ENCODE data around the gene DOCK1.

Gene DOCK1

DNA sequence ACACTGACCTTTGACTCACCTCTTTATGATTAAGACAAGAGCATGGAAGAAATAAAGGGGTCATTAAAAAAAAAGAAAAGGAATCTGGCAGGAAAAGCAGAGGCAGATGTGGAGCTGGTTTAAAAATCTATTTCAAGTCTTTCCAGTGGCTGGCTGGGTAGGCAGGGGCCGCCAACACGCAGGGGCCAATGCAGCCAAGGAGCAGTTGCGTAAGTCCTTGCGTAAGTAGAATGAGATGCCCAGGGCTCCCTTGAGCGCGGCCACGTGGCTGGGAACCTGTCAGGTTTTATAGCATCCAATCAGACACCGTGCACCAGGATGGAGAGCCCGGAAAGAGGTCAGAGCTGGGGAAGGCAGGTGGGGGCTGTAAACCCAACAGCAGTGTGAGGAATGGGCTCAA, 414.9 kb downstream of the DOCK1 start:
- Histone ChIP-seq H3K27me3 (replicated peaks; ENCODE audit: control insufficient read depth, insufficient read depth, low read length, poor library complexity, severe bottlenecking) (no peaks in the 10 kb centered on the region), H3K27ac (ENCODE audit: insufficient read depth, low read length, poor library complexity, severe bottlenecking) (no peak overlapping the region), H3K9me3 (ENCODE audit: control insufficient read depth, low read length) (no peaks in the 10 kb centered on the region), H3K4me3 (ENCODE audit: insufficient read depth, low read depth, low read length, poor library complexity, severe bottlenecking) (no peak overlapping the region), H3K36me3 (ENCODE audit: control insufficient read depth, insufficient read depth, low read length) (no peaks in the 10 kb centered on the region), H3K4me1 (ENCODE audit: control insufficient read depth, insufficient read depth, low read length, poor library complexity, severe bottlenecking) (no peaks in the 10 kb centered on the region)
- no peak for DNase-seq

- Histone ChIP-seq H3K4me3 (ENCODE audit: insufficient read depth, low read depth, low read length, poor library complexity, severe bottlenecking) (no peak overlapping the region), H3K9me3 (ENCODE audit: control insufficient read depth, low read length) (no peaks in the 10 kb centered on the region), H3K4me1 (ENCODE audit: control insufficient read depth, insufficient read depth, low read length, poor library complexity, severe bottlenecking) (no peaks in the 10 kb centered on the region), H3K36me3 (ENCODE audit: control insufficient read depth, insufficient read depth, low read length) (no peaks in the 10 kb centered on the region), H3K27me3 (replicated peaks; ENCODE audit: control insufficient read depth, insufficient read depth, low read length, poor library complexity, severe bottlenecking) (no peaks in the 10 kb centered on the region), H3K27ac (ENCODE audit: insufficient read depth, low read length, poor library complexity, severe bottlenecking) (no peak overlapping the region)
- DNase-seq = no peak
Measured at GRCh38 chr10:127322286-127322685, 417.1 kb downstream of the DOCK1 start.

DNA sequence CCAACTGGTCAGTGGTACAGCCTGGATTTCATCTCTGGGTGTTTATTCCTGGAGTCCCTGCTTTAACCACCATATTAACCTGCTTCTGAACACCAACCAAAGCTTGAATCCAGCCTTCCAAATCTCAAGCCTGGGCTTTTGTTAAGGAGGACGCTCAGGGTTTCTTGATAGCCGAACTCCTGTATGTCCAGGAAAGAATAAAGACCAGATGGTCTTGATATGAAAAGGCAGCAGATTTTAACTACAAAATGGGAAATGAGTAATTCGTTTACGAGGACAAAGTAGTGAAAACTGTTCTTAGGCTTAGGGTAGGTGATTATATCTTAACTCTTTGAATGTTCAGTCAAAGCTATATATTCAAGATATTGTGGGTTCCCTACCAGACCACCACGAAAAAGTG, 420.3 kb downstream of the DOCK1 start:
- no peaks in the 10 kb centered on the region for H3K36me3 ChIP-seq (ENCODE audit: control insufficient read depth, insufficient read depth, low read length)
- no peaks in the 10 kb centered on the region for H3K4me1 ChIP-seq (ENCODE audit: control insufficient read depth, insufficient read depth, low read length, poor library complexity, severe bottlenecking)
- no peak for DNase-seq
- no peak overlapping the region for H3K27ac ChIP-seq (ENCODE audit: insufficient read depth, low read length, poor library complexity, severe bottlenecking)
- no peaks in the 10 kb centered on the region for H3K9me3 ChIP-seq (ENCODE audit: control insufficient read depth, low read length)
- H3K27me3 ChIP-seq (replicated peaks; ENCODE audit: control insufficient read depth, insufficient read depth, low read length, poor library complexity, severe bottlenecking) = no peaks in the 10 kb centered on the region
- H3K4me3 ChIP-seq (ENCODE audit: insufficient read depth, low read depth, low read length, poor library complexity, severe bottlenecking) = no peak overlapping the region

DNA sequence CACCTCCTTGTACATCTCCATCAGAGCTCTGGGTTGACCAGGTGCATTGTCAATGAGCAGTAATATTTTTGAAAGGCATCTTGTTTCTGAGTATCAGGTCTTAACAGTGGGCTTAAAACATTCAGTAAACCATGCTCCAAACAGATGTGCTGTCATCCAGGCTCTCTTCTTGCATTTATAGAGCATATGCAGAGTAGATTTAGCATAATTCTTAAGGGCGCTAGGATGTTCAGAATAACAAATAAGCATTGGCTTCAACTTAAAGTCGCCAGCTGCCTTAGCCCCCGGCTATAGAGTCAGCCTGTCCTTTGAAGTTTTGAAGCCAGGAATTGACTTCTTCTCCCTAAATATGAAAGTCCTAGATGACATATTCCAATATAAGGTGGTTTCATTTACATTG, 421.7 kb downstream of the DOCK1 start:
- no peaks in the 10 kb centered on the region for H3K4me1 ChIP-seq (ENCODE audit: control insufficient read depth, insufficient read depth, low read length, poor library complexity, severe bottlenecking)
- DNase-seq = no peak
- no peaks in the 10 kb centered on the region for H3K9me3 ChIP-seq (ENCODE audit: control insufficient read depth, low read length)
- no peak overlapping the region for H3K27ac ChIP-seq (ENCODE audit: insufficient read depth, low read length, poor library complexity, severe bottlenecking)
- H3K27me3 ChIP-seq (replicated peaks; ENCODE audit: control insufficient read depth, insufficient read depth, low read length, poor library complexity, severe bottlenecking) = no peaks in the 10 kb centered on the region
- H3K4me3 ChIP-seq (ENCODE audit: insufficient read depth, low read depth, low read length, poor library complexity, severe bottlenecking) = no peak overlapping the region
- H3K36me3 ChIP-seq (ENCODE audit: control insufficient read depth, insufficient read depth, low read length) = no peaks in the 10 kb centered on the region

- Histone ChIP-seq H3K27ac (ENCODE audit: insufficient read depth, low read length, poor library complexity, severe bottlenecking) (no peak overlapping the region), H3K9me3 (ENCODE audit: control insufficient read depth, low read length) (no peaks in the 10 kb centered on the region), H3K27me3 (replicated peaks; ENCODE audit: control insufficient read depth, insufficient read depth, low read length, poor library complexity, severe bottlenecking) (no peaks in the 10 kb centered on the region), H3K4me1 (ENCODE audit: control insufficient read depth, insufficient read depth, low read length, poor library complexity, severe bottlenecking) (no peaks in the 10 kb centered on the region), H3K36me3 (ENCODE audit: control insufficient read depth, insufficient read depth, low read length) (no peaks in the 10 kb centered on the region), H3K4me3 (ENCODE audit: insufficient read depth, low read depth, low read length, poor library complexity, severe bottlenecking) (no peak overlapping the region)
- DNase-seq = no peak
Measured at GRCh38 chr10:127331696-127332095, 426.5 kb downstream of the DOCK1 start.

DNA sequence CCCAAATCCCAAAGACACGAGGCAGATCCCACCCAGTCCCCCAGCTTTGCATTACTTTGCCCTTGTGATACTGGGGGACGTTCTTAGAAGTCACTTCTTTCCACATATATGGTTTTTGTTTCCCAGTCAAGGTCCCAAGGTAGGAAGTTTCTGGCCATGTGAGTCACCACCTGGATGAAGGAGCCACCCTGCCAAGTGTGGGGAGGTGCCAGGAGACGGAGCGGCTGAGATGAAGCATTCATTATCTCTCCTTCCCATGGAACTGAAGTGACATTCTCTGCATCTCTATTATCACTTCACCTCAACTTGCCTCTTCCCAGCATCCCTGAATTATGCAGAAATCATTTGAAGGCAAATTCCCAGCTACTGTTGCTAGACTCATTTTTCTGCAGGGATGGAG, 427.4 kb downstream of the DOCK1 start:
- no peaks in the 10 kb centered on the region for H3K4me1 ChIP-seq (ENCODE audit: control insufficient read depth, insufficient read depth, low read length, poor library complexity, severe bottlenecking)
- no peaks in the 10 kb centered on the region for H3K27me3 ChIP-seq (replicated peaks; ENCODE audit: control insufficient read depth, insufficient read depth, low read length, poor library complexity, severe bottlenecking)
- H3K9me3 ChIP-seq (ENCODE audit: control insufficient read depth, low read length) = no peaks in the 10 kb centered on the region
- no peak overlapping the region for H3K4me3 ChIP-seq (ENCODE audit: insufficient read depth, low read depth, low read length, poor library complexity, severe bottlenecking)
- no peaks in the 10 kb centered on the region for H3K36me3 ChIP-seq (ENCODE audit: control insufficient read depth, insufficient read depth, low read length)
- no peak overlapping the region for H3K27ac ChIP-seq (ENCODE audit: insufficient read depth, low read length, poor library complexity, severe bottlenecking)
- no peak for DNase-seq

DNA sequence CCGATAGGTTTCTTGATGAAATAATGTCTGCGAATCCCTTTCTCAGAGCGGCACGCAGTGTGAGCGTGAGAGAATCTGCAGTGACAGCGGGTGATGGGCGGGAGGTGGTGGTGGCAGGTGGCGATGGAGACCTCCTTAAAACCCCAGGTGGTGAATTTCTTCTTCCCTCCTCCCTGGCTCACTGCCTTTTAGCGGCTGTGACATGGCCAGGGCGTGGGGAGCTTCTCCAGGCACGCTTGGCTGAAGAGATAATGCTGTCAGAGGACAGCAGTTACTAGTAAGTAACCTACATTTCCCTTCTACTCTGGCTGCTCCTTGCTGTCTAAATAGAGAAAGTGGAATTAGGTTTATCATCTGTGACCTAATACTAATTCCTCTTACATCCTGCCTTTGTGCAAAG, 432.6 kb downstream of the DOCK1 start:
- H3K36me3 ChIP-seq (ENCODE audit: control insufficient read depth, insufficient read depth, low read length) = no peaks in the 10 kb centered on the region
- H3K9me3 ChIP-seq (ENCODE audit: control insufficient read depth, low read length) = no peaks in the 10 kb centered on the region
- no peaks in the 10 kb centered on the region for H3K27me3 ChIP-seq (replicated peaks; ENCODE audit: control insufficient read depth, insufficient read depth, low read length, poor library complexity, severe bottlenecking)
- DNase-seq = no peak
- H3K4me3 ChIP-seq (ENCODE audit: insufficient read depth, low read depth, low read length, poor library complexity, severe bottlenecking) = no peak overlapping the region
- no peaks in the 10 kb centered on the region for H3K4me1 ChIP-seq (ENCODE audit: control insufficient read depth, insufficient read depth, low read length, poor library complexity, severe bottlenecking)
- H3K27ac ChIP-seq (ENCODE audit: insufficient read depth, low read length, poor library complexity, severe bottlenecking) = no peak overlapping the region

DNA sequence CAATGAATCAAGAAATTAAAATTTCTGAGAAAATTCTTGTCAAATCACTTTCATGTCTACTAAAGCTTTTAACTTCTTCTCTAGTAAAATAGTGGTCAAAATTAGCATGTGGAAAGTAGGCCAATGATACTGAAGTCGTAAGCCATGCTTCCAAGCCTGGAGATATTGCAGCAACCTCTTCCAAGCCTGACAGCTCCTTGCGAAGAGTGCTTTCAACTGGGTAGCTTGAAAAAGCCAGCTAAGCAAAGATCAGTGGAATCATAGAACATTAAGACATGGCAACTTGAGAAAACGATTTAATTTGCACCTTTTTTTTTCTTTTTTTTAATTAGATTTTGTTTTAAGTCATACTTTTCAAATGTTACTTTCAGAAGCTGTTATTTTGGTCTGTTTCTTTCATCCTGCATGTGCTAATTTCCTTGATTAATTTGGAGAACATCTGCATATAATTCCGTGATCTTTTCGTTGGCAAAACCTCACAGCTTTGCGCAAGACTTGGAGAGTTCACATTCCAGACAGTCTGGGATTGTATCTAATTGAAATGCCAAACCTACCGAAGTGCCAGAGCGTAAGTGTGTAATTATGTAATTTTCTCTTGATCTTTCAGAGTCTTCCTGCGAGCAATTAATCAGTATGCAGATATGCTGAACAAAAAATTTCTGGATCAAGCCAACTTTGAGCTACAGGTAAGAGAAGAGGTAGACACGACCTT, 433.3 kb downstream of the DOCK1 start:
- Histone ChIP-seq H3K27me3 (replicated peaks; ENCODE audit: control insufficient read depth, insufficient read depth, low read length, poor library complexity, severe bottlenecking) (no peaks in the 10 kb centered on the region), H3K4me1 (ENCODE audit: control insufficient read depth, insufficient read depth, low read length, poor library complexity, severe bottlenecking) (no peaks in the 10 kb centered on the region), H3K36me3 (ENCODE audit: control insufficient read depth, insufficient read depth, low read length) (no peaks in the 10 kb centered on the region), H3K27ac (ENCODE audit: insufficient read depth, low read length, poor library complexity, severe bottlenecking) (no peak overlapping the region), H3K4me3 (ENCODE audit: insufficient read depth, low read depth, low read length, poor library complexity, severe bottlenecking) (no peak overlapping the region), H3K9me3 (ENCODE audit: control insufficient read depth, low read length) (no peaks in the 10 kb centered on the region)
- no peak for DNase-seq

DNA sequence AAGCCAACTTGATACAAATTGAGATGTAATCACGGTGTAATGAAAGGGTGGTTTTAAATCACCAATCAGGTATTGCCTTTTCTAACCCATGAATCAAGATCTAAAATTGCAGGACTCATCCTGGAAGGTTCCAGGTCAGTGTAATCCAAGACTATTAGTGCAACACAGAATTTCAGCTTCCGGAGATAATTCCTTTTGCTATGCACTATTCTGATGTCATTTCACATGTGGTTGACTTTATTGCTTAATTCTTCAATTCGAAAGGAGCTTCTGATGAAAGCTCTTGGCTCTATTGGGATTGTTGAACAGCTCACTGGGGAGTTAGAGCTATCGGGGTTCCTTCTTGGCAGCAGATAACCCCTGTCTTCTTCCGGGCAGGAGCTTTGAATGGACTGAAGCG, 438.6 kb downstream of the DOCK1 start:
- Histone ChIP-seq H3K27ac (ENCODE audit: insufficient read depth, low read length, poor library complexity, severe bottlenecking) (no peak overlapping the region), H3K27me3 (replicated peaks; ENCODE audit: control insufficient read depth, insufficient read depth, low read length, poor library complexity, severe bottlenecking) (no peaks in the 10 kb centered on the region), H3K9me3 (ENCODE audit: control insufficient read depth, low read length) (no peaks in the 10 kb centered on the region), H3K4me3 (ENCODE audit: insufficient read depth, low read depth, low read length, poor library complexity, severe bottlenecking) (no peak overlapping the region), H3K4me1 (ENCODE audit: control insufficient read depth, insufficient read depth, low read length, poor library complexity, severe bottlenecking) (no peaks in the 10 kb centered on the region), H3K36me3 (ENCODE audit: control insufficient read depth, insufficient read depth, low read length) (no peaks in the 10 kb centered on the region)
- no peak for DNase-seq

GRCh38 chr10:127344346-127344745, 439.1 kb downstream of the DOCK1 start:
- no peak for DNase-seq
- no peak overlapping the region for H3K27ac ChIP-seq (ENCODE audit: insufficient read depth, low read length, poor library complexity, severe bottlenecking)

More at GRCh38 chr10:127344346-127344745, 439.1 kb downstream of the DOCK1 start:
- Histone ChIP-seq H3K36me3 (ENCODE audit: control insufficient read depth, insufficient read depth, low read length) (no peaks in the 10 kb centered on the region), H3K9me3 (ENCODE audit: control insufficient read depth, low read length) (no peaks in the 10 kb centered on the region), H3K4me3 (ENCODE audit: insufficient read depth, low read depth, low read length, poor library complexity, severe bottlenecking) (no peak overlapping the region), H3K27me3 (replicated peaks; ENCODE audit: control insufficient read depth, insufficient read depth, low read length, poor library complexity, severe bottlenecking) (no peaks in the 10 kb centered on the region), H3K4me1 (ENCODE audit: control insufficient read depth, insufficient read depth, low read length, poor library complexity, severe bottlenecking) (no peaks in the 10 kb centered on the region)

All from effector memory CD4-positive, alpha-beta T cell (primary cell).